NCI-H748 (cell line): ENCODE data around the gene ITGB5.

Experiments used
- DNase-seq: peaks from one replicate; lab custom pipeline; 2025; ENCODE audit not compliant: unreplicated experiment; lab: John Stamatoyannopoulos, UW

Gene ITGB5, protein sequence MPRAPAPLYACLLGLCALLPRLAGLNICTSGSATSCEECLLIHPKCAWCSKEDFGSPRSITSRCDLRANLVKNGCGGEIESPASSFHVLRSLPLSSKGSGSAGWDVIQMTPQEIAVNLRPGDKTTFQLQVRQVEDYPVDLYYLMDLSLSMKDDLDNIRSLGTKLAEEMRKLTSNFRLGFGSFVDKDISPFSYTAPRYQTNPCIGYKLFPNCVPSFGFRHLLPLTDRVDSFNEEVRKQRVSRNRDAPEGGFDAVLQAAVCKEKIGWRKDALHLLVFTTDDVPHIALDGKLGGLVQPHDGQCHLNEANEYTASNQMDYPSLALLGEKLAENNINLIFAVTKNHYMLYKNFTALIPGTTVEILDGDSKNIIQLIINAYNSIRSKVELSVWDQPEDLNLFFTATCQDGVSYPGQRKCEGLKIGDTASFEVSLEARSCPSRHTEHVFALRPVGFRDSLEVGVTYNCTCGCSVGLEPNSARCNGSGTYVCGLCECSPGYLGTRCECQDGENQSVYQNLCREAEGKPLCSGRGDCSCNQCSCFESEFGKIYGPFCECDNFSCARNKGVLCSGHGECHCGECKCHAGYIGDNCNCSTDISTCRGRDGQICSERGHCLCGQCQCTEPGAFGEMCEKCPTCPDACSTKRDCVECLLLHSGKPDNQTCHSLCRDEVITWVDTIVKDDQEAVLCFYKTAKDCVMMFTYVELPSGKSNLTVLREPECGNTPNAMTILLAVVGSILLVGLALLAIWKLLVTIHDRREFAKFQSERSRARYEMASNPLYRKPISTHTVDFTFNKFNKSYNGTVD

DNA sequence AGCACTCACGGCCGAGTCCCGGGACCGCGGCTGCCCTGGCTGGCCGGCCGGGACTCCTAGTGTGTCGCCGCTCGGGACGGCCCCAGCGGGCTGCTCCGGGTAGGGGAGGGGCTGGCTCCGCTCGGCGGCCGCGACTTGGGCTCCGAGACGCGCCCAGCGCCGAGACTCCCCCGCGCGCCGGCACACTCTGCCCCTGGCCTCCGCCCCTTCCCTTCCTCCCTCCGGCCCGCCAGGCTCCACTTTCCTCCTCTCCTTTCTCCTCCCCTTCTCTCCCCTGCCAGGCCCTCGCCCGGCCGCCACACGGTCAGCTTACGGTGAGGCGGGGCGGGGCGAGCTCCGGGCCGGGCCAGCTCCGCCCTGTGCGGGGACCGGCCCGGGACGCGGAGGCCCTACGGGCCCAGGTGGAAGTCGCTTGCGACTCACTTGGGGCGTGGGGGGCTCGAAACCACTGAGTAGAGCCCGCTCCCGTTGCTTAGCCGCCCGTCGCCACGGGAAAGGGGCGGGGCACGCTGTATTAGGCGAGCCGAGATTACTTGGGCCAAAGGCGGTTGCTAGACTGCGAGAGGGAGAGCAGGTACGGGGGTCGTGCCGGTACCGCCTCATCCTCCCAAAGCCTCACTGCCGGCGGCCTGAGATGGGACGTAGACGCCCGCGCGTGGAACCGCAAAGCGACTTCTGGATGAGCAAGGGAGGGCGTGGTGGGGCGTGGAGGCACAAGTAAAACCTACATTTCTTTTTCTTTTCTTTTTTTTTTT, at the start of gene ITGB5:
Gene ITGB5, minus strand, starts transcription at position 189 of the 755 bp plus-strand sequence. CDS start 365 bp downstream, outside the sequence.
- DNase-seq: peak; percentile 56

DNA sequence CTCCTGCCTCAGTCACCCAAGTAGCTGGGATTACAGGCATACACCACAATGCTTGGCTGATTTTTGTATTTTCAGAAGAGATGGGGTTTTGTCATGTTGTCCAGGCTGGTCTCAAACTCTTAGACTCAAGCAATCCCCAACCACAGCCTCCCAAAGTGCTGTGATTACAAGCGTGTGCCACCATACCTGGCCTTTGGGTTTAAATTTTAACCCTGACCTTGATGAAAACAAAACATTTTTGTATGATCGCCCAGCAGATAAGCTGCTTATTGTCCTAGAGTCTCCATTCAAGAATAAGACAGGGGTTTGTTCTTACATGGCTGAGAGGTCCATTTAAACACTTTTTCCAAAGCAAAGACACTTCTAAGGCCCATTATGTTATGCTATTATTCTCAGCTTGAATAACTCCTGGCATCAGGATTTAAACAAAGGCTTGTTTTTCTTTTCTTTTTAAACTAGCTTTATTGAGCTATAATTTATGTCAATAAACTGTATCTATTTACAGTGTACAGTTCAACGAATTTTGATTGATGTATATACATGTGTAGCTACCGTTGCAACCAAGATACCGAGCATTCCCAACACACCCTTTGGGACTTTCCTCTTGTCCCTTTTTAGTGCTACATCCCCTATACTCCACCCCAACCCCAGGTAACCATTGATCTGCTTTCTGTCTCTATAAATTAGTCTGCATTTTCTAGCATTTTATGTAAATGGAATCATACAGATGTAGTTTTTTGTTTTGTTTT, 48.8 kb upstream of the ITGB5 start:
- DNase-seq: peak; percentile 15

DNA sequence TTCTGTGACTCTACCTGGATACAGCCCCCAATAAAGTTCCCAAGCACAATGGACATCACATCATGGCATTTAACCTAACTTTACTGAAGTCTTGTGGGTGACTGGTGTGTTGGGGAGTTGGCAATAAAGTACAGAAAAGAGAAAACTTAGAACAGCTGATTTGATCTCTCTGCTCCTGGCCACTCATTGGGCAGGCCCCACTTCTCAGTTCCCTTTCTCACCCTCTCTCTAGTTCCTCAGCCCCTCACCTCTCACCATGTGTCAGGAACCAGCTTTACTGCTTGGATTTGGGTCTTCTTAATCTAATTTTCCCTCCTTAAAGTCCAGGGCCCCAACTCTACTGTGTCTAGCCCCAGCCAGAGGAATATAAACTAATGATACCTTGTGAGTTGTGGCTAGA, 48.1 kb upstream of the ITGB5 start:
- no peak for DNase-seq

DNA sequence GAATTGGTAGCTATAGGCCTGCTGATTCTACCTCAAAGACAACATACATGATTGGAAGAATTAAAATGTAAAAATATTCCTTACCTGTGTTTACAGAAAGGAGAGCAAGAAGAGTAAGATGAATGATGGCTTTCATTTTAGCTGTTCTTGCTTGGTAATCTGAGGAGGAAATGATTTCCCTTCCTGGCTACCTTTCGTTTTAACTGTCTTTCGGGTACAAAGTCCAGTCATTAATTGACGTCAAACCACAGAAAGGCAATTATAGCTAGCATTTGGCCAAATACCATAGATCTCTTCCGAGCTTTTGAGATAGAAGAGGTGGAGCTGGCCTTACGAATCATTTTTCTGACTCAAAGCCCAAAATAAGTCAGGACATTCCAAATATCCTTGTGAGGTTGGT, 47.4 kb upstream of the ITGB5 start, which contains the start of gene MUC13:
Gene MUC13, minus strand, starts transcription at position 175 of the 400 bp plus-strand sequence. Its CDS starts 39 bp downstream, at position 136.
- no peak for DNase-seq

DNA sequence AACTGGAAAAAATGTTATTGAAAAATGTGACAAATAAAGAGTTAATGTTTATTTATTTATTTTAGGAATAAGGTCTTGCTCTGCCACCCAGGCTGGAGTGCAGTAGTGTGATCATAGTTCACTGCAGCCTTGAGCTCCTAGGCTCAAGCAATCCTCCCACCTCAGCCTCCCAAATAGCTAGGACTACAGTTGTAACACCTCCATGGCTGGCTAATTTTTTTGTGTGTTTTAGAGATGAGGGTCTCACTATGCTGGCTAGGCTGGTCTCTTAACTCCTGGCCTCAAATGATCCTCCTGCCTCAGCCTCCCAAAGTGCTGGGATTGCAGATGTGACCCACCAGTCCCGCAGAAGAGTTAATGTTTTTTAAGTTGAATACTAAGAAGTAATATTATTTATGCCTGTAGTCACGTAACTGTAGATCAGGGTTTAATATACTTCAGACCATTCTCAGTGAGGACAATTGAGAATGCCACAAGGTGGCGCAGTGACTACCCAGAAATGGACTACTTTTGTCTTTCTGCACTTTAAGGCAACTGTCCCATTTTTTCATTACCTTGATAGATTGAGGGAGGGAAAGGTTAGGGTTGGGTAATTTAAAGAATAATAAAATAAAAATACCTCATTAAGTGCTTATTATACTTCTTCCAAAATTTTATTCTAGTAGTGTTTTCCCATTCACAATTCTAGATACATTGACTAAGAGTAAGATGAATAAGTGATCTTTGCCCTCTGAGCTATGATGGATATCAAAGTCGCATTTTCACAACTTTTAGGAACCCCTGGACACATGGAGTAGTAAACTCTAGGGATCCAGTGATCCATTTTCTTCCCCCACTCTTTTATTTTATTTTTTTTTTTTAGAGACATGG, 41.4 kb upstream of the ITGB5 start:
- peak; percentile 53 for DNase-seq

DNA sequence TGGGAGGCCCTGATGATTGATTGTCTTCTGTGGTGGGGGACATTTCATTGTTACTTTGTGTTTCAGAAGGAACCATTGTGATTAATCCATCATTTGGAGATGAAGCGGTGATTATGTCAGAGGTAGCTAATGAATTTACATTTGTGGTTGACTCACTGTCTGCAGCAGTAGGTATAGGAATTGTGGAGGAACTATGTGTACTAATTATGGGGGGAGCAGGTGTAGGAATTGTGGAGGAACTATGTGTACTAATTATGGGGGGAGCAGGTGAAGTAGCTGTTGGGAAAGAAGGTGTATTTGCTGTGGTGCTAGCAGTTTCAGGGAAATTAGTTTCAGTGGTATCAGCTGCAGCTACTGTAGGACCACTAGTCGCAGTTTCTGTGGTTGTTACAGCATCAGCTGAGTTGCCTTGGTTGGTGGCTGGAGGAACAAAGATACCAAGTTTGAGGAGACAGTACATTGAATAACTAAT, 40.4 kb upstream of the ITGB5 start:
- DNase-seq: no peak

DNA sequence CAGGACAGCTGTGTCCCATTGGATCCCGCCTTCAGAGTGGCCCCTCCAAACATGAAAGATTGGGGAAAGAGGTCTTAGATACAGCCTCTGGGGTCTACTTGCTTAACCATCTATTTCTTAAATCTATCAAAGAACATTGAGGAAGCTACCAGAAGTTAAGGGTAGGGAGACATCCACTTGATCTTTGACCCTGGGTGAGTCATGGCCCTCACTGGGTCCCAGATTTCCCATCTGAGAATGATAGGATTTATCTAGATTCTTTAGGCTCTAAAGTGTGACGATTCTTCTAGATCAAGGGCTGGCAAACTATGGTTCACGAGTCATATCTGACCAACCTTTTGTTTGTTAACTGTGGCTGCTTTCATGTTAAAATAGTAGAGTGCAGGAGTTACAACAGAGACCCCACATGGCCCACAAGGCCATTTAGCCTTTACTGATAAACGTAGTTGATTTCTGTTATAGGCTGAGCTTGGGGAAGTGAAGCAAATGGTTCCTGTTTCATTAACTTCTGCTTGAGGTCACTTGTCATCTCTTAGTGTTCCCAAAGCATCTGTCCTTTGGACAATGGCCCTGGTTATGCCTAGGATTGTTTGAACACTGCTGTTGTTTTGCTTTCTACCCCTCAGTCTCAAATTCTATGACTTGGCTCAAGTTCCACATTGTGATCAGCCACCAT, 39.4 kb upstream of the ITGB5 start:
- no peak for DNase-seq

DNA sequence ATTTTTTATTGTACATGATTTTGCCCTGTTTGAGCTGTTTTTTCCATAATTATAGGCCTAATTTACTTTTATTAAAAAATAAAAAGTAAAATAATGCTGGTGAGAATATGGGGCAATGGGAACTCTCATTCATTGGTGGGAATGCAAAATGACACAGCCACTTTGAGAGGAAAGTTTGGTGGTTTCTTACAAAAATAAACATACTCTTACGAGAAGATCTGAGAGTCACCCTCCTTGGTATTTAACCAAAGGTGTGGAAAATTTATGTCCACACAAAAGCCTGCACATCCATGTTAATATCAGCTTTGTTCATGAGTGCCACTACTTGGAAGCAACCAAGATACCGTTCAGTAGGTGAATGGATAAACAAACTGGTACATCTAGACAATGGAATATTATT, 37.6 kb upstream of the ITGB5 start:
- DNase-seq: no peak

DNA sequence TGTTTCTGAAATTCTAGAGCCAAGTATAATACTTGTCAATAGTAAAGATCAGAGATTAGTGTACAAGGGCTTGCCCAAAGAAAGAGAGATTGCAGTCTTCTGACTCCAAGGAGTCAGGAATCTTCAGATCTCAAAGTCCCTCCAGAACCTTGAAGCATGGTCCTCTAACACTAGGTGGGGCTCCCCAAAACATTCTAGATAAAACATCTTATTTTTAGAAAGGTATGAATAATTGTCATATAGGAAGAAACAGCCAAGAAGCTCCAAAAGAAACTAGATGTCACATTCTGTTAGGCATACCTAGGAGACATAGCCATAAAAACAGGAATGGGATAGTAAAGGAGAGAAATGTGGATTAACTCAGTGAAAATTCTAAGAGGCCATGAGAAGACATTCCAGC, 36.7 kb upstream of the ITGB5 start:
- no peak for DNase-seq

DNA sequence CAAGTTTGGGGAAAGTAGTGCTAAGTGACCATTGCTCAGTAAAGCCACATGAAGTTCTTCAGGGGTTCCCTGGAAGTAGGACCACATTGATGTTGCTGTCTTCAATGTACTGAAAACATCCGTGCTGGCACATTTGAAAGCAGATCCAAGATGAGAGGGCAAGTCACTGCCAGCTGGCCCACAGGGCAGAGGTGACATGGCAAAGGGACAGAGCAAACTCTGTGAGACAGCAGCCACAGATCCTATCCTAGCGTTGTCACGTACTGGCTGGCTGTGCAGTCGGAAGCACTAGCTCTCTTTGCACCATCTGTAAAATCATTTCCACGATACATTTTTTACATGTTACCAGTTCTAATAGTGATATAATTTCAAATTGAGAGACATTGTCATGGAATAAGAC, 33.6 kb upstream of the ITGB5 start:
- no peak for DNase-seq

DNA sequence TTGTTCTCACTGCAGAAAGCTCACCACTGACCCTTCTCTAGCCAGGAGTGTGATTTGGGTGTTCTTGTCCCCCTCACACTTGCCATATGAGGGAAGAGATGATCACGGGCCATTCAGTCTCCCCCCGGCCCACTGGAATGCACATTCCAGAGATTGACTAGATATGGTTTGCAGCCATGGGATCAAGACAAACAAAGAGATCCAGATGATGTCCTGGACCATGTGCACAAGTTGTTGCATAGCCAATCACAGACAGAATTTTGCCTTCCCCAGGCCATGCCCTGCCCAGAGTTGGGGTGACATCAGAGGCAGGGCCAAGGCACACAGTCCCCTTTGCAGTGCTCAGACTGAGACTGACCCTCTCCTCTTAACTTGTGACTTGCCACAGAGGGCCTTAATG, 32.6 kb upstream of the ITGB5 start:
- no peak for DNase-seq

DNA sequence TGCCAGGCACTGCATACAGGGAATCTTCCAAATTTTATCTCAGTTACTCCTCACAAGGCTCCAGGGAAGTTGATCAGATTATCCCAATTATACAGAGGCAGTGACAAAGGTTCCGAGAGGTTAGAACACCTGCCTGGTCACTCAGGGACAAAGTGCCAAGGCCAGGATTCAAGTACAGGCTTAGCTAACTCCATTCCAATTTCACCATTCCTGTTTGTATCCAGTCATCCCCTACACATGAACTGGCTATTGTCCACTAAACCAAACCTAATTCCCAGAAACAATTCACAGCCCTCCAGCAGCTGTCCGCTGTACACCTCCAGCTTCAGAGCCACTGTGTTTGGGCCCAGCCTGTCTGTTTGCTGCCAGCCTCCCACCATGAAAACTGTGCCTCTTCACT, 31.4 kb upstream of the ITGB5 start:
- DNase-seq: no peak

DNA sequence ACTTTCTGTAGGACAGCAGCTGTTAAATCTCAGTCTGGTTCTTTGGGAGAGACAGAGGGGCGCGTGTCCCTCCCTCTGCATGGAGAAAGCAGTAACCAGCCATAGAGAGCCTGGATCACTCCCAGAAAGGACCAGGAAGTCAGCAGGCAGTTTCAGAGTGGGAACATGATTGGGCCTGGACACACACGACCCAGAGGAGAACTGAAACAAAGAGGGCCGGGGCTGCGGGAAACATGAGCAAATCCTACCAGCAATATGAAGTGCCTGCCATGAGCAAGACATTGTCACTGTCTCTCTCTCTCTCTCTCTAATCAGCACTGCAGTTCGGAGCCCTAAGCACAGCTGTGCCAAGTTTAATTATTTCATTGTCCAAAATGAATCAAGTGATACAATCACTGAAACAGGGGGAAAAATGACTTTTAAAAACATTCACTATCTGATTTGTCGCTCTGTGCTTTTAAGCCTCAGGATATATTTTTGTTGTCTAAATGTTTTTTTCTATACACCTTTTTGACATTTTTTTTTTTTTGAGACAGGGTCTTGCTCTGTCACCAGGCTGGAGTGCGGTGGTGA, 29.8 kb upstream of the ITGB5 start:
- no peak for DNase-seq

DNA sequence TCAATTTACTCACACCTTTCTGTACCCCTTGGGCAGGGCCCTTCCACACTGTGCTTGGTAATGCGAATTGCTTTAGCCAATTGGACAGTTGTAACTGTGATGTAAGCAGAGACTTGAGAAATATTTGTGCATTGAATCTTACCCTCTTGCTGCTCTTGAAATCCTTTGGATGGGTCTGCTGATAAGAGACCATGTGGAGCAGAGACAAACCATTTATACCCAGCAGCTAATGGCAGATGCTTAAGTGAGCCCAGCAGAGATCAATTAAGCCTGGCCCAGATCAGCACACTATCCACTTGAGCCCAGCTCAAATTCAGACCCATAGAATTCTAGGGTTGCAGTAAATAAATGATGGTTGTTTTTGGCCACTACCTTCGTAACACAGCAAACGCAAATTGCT, 28.1 kb upstream of the ITGB5 start:
- DNase-seq: no peak

DNA sequence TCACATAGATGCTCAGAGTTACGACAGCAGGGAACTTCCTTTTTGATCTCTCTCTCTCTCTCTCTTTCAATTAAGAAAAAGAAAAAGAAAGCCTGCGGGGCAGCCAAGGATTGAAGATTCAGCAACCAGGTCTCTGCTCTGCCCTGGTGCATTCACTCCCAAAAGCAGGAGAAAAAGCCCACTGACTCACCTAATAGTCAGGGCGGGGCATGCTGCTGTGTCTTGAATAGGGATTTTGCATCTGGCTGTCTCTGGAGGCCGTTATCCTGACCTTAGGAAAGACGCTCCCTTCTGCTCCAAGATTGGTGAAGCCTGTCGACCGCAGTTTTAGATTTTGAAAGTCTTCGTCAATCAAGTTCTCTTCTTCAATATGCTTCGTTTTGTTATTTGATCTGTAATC, 20.8 kb upstream of the ITGB5 start:
- no peak for DNase-seq

DNA sequence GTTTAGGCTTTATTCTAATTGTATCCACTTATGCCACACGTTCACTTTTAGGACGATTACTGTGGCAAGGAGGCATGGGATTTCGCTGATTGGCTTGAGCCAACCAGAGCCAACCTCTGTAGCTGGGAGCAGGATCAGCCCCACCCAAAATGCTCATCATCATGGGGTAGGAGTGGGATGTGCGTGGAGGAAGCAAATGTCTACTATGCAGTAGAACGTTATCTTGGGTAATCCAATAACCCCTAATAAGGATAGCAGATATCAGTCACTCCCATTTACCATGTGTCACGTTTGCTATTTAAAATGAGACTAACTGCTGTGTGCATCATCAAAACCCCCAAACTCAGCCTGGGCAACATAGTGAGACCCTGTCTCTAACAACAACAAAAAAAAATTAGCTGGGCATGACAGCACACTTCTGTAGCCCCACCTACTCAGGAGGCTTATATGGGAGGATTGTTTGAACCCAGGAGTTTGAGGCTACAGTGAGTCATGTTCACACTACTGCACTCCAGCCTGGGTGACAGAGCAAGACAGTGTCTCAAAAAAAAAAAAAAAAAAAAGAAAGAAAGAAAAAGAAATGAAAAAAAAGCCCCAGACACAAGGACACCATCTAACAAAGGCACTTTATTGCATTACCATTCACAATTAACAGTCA, 17.8 kb upstream of the ITGB5 start:
- DNase-seq: no peak

DNA sequence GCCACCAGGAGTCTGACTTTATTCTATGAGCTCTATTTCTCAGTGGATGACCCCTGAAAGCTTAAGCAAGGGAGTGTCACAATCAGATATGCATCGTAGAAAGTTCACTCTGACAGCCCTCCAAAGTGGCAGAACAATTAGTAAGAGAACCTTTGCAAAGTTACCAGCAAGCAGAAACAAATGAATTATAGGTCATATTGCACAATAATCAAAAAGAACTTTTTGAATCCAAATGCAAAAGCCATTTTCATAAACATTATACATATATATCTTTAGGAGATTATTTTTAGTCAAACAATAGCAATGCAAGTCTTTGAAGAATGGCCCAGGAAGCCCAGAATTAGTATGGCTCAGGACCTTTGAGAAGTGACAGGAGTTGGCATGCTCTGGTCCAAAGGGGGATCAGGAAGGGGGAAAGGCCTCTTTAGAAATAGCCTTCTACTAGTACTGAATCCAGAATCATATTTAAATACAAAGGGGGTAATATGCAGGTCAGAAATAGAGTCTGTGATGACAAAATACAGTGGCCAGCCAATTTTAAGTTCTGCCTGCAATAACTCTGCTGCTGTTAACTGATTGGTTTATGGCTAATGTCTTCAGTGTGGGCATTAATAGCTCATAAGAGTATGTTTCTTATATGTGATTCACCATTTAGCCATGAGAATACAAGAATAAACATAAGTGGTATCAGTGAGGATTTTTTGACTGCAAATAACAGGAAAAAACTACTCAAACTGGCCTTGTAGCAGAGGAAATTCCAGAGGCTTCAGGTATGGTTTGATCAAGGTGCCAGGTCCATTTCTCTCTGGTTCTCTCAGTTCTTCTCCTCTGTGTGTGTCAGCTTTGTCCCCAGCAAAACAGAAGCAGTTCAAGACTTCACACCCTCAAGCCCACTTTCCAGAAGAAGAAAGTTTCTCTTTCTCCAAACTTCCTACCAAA, 17.0 kb upstream of the ITGB5 start:
- no peak for DNase-seq
